Stimulated activated memory B cell treated with anti-CD40 and anti-IgM and Interleukin-4, amounts not matched to agents 10 μg/mL and 1 μg/mL and 100 μg/mL, for 72 hours (primary cell): ENCODE measurements around the gene PARP4.
"Not testable (repeated sequence)": the region's sequence is repeated elsewhere in the genome, so short reads cannot be mapped to it uniquely, and the experiment has no call there.

Source experiments
- ATAC-seq: fragments of 150-1000 bp; cut with Tn5 transposase; 2 replicates; pipeline ENCODE4 v1.10.0; 2021
- H3K27ac Mint-ChIP-seq: one replicate; pipeline ENCODE4 v1.8.0; 2022; ENCODE audit warnings: mild to moderate bottlenecking, mixed read lengths
- H3K27me3 Mint-ChIP-seq: one replicate; pipeline ENCODE4 v1.8.0; 2022; ENCODE audit warnings: mixed read lengths
- H3K36me3 Mint-ChIP-seq: one replicate; pipeline ENCODE4 v1.8.0; 2022; ENCODE audit warnings: mixed read lengths
- H3K4me1 Mint-ChIP-seq: one replicate; pipeline ENCODE4 v1.8.0; 2022; ENCODE audit warnings: mixed read lengths
- H3K4me3 Mint-ChIP-seq: one replicate; pipeline ENCODE4 v1.8.0; 2022; ENCODE audit warnings: mild to moderate bottlenecking, moderate library complexity, mixed read lengths
- H3K9me3 Mint-ChIP-seq: one replicate; pipeline ENCODE4 v1.8.0; 2022; ENCODE audit warnings: mixed read lengths

Gene PARP4

DNA sequence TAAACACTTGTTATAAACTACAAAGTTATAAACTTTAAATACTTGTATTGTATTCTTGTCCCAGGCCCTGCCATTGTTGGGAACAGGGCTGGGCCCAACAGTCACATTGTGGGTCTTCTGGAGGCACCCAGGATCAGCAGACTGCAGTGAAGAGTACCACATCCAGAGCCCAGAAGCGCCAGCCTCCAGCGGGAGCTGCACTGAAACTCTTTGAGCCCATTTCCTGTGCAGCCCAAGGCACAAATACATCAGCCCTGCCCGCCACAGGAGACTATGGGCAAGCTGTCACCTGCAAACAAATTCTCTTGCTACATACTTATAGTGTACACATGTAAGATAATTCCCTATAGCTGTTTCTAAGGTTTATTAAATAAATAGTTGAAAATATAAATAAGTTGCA, 86.5 kb downstream of the PARP4 start:
- peaks cover 74% of the 10 kb centered on the region for H3K36me3 Mint-ChIP-seq

DNA sequence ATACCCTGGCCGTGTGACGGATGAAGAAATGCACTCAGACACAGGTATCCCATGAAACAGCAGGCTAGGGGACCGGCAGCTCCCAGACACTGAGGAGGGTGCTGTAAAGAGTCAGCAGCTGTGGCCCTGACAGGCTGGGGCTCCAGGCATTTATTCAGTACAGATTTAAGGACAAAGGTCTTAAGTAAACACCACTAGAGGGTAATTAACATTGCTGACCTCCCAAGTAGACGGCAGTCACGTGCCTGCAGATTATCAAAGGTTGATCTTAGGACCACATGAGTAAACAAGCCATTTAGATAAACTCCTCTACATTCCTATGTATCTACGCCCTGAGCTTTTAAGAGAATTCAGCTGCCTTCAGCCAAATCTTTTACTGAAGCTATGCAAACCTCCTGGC, 92.9 kb downstream of the PARP4 start:
- H3K36me3 Mint-ChIP-seq = peaks cover 59% of the 10 kb centered on the region

More for the DNA sequence above, 86.5 kb downstream of the PARP4 start:
- not testable (repeated sequence) for H3K27me3 Mint-ChIP-seq, H3K4me3 Mint-ChIP-seq, H3K27ac Mint-ChIP-seq, H3K9me3 Mint-ChIP-seq, ATAC-seq, H3K4me1 Mint-ChIP-seq

DNA sequence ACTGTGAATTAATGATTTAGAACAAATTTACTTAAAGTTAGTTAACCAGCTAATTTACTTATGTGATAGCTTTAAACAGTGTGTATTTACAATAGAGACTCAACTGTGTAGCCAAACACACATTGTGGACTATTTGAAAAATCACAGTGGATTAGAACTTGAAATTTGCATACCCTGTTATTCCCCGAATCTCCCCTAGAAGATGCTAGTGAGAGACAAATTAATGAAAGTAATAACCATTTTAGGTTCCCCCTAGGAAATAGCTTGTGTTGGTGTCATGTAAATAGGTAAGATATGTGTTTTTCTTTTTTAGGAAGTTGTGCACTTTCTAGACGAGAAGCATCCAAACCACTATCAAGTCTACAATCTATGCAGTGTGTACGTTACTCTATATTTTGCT, 104.7 kb downstream of the PARP4 start:
- Mint-ChIP-seq H3K4me3 (no peak overlapping the region), H3K27ac (no peak overlapping the region), H3K36me3 (no peaks in the 10 kb centered on the region), H3K9me3 (no peaks in the 10 kb centered on the region), H3K27me3 (peaks cover 9% of the 10 kb centered on the region), H3K4me1 (no peaks in the 10 kb centered on the region)
- ATAC-seq = no peak

More for the DNA sequence above, 92.9 kb downstream of the PARP4 start:
- not testable (repeated sequence) for H3K27ac Mint-ChIP-seq, H3K9me3 Mint-ChIP-seq, H3K4me3 Mint-ChIP-seq, ATAC-seq, H3K27me3 Mint-ChIP-seq, H3K4me1 Mint-ChIP-seq

DNA sequence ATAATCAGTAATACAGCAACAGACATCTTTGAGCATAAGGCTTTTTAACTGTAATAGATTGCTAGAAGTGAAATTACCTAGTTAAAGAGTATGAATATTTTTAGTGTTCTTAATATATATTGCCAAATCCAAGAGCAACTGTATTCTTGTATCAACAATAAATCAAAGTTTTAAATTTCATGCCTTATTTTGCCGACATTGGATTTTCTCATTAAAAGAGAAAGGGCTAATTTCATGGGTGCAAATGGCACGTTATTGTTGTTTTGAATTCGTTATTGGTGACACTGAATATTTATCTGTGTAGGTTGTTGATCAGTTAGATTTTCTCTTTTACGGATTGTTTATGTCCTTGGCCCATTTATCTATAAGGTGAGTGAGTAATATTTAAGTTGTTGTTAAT, 106.1 kb downstream of the PARP4 start:
- peaks cover 9% of the 10 kb centered on the region for H3K27me3 Mint-ChIP-seq
- H3K4me1 Mint-ChIP-seq = no peaks in the 10 kb centered on the region
- H3K4me3 Mint-ChIP-seq = no peak overlapping the region
- no peaks in the 10 kb centered on the region for H3K36me3 Mint-ChIP-seq
- no peak overlapping the region for H3K27ac Mint-ChIP-seq
- H3K9me3 Mint-ChIP-seq = no peaks in the 10 kb centered on the region
- ATAC-seq = no peak

DNA sequence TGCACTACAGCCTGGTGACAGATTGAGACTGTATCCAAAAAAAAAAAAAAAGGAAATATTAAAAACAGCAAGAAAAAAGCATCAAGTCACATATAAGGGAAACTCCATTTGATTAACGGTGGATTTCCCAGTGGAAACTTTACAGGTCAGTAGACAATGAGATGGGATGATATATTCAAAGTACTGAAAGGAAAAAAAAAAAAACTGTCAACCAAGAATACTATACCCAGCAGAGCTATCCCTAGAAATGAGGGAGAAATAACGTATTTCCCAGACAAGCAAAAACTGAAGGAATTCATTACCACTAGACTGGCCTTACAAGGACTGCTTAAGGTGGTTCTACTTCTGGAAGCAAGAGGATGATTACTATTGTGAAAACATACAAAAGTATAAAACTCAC, 115.8 kb downstream of the PARP4 start:
- Mint-ChIP-seq H3K4me3 (no peak overlapping the region), H3K36me3 (peaks cover 13% of the 10 kb centered on the region), H3K4me1 (no peaks in the 10 kb centered on the region), H3K9me3 (peaks cover 15% of the 10 kb centered on the region), H3K27ac (no peak overlapping the region), H3K27me3 (peaks cover 7% of the 10 kb centered on the region)
- ATAC-seq = no peak

DNA sequence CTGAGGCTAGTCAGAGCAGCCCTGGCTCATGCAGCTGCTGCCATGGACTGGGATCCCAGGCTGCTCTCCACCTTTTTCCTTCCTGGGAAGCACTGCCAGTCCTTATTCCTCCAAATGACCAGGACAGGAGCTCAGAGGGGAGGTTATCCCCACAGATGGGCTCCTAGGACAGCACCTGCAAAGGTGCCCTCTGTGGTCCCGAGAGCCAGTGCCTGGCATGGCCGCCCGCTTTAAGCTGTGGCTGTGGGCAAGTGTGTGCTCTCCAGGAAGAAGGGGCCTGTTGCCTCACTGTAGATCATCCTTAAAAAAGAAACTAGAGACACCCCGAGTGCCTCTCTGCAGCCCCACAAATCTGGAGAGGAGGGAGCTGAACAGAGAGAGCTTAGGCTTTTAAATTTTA, 119.6 kb downstream of the PARP4 start:
- no peak overlapping the region for H3K4me3 Mint-ChIP-seq
- ATAC-seq = no peak
- no peak overlapping the region for H3K27ac Mint-ChIP-seq
- no peaks in the 10 kb centered on the region for H3K4me1 Mint-ChIP-seq
- H3K27me3 Mint-ChIP-seq = peaks cover 20% of the 10 kb centered on the region
- peaks cover 13% of the 10 kb centered on the region for H3K36me3 Mint-ChIP-seq
- H3K9me3 Mint-ChIP-seq = peaks cover 15% of the 10 kb centered on the region

DNA sequence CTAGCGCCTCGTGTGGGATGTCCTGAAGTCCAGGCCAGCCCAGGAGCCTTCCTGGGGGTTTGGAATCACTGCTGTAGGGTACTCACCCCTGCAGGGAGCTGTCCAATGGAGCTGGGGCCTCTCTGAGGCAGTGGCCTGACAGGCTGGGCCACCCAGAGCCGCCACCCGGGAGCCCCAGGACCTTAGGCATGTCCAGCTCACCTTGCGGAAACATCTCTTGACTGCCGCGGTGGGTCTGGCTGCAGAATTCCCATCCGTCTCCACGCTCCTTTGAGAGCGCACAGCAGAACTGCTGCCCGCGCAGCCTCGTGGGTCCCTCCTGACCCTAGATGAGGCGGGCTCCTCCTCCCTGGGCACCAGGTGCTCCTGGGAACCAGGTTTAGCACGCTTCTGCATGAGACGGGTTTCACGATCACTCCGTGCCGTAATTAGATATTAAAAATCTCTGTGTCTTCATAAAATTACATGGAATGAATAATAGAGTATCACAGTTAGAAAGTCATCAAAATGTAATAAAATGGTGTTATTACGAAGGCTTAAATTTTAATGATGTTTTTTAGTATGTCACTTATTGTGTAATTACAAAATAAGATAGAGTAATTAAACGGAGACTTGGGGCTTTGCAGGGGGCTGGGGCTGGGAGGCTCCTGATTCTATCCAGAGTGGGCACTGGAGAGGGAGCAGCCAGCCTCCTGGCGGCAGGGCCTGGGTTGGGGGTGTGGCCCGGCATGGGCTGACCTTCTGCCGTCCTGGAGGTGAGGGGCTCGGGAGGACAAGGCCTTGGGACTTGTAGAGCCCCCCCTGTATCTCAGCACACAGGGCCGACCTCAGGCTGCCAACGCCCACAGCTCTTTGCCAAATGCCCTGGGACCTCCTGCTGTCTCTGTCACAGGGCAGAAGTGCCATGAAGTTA, 120.6 kb downstream of the PARP4 start:
- not testable (repeated sequence) for H3K4me1 Mint-ChIP-seq, H3K4me3 Mint-ChIP-seq, H3K9me3 Mint-ChIP-seq, H3K27ac Mint-ChIP-seq, H3K36me3 Mint-ChIP-seq, ATAC-seq
- H3K27me3 Mint-ChIP-seq = peaks cover 26% of the 10 kb centered on the region

DNA sequence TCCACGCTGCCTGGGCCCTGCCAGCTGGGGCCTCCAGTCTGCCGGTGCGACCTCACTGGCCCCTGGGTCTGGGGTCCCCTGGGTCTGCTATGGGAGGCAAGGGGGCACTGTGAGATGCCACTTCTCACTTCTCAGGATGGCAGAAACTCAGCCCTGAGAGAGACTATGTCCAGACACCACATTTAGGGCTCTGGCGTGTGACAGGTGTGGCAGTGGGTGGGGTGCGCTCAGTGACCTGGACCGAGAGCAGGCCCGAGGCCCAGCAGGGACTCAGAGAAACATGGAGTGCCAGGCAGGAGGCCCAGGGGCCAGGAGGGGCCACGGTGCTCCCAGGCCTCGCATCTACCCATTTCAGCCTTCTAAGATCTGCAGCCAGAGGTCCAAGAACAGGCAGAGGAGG, 121.8 kb downstream of the PARP4 start:
- H3K36me3 Mint-ChIP-seq, H3K9me3 Mint-ChIP-seq, H3K4me1 Mint-ChIP-seq, H3K27ac Mint-ChIP-seq, ATAC-seq, H3K4me3 Mint-ChIP-seq: not testable (repeated sequence)
- peaks cover 36% of the 10 kb centered on the region for H3K27me3 Mint-ChIP-seq

DNA sequence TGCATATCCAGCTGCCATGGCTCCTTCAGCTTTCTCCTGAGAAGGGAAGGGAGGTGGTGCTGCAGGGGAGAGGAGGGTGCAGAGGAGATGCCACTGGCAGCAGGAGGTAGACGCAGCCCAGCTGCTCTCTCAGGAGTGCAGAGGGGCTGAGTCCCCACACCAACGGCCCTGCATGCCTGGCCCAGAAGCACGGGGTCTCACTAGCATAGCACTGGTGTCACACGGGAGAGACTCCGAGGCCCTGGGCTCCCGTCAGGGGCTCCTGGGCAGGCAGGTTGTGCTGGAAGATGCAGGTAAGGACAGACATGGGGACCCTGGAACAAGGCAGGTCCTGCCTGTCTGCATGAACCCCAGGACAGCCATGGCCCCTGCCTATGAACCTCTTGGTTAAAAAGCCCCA, 123.1 kb downstream of the PARP4 start:
- ATAC-seq = no peak
- H3K4me3 Mint-ChIP-seq = no peak overlapping the region
- peaks cover 39% of the 10 kb centered on the region for H3K27me3 Mint-ChIP-seq
- no peak overlapping the region for H3K27ac Mint-ChIP-seq
- H3K9me3 Mint-ChIP-seq = no peaks in the 10 kb centered on the region
- H3K4me1 Mint-ChIP-seq = no peaks in the 10 kb centered on the region
- H3K36me3 Mint-ChIP-seq = no peaks in the 10 kb centered on the region

DNA sequence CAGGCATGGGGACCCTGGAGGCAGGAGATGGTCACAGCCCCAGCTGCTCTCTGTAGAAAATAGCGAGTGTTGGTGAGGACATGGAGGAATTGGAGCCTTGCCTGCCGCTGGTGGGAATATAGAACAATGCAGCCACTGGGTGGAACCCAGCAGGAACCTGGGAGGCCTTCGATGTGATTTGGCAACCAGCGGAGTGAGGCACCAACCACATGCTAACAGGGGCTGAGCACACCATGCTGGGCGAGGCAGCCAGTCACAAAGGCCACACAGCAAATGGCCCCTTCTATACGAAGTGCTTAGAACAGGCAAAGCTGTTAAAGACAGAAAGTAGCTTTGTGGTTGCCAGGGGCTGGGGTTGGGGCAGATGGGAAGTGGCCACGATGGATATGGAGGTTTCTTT, 123.8 kb downstream of the PARP4 start:
- H3K27ac Mint-ChIP-seq, H3K4me1 Mint-ChIP-seq, H3K4me3 Mint-ChIP-seq, H3K36me3 Mint-ChIP-seq, ATAC-seq, H3K9me3 Mint-ChIP-seq: not testable (repeated sequence)
- peaks cover 39% of the 10 kb centered on the region for H3K27me3 Mint-ChIP-seq

DNA sequence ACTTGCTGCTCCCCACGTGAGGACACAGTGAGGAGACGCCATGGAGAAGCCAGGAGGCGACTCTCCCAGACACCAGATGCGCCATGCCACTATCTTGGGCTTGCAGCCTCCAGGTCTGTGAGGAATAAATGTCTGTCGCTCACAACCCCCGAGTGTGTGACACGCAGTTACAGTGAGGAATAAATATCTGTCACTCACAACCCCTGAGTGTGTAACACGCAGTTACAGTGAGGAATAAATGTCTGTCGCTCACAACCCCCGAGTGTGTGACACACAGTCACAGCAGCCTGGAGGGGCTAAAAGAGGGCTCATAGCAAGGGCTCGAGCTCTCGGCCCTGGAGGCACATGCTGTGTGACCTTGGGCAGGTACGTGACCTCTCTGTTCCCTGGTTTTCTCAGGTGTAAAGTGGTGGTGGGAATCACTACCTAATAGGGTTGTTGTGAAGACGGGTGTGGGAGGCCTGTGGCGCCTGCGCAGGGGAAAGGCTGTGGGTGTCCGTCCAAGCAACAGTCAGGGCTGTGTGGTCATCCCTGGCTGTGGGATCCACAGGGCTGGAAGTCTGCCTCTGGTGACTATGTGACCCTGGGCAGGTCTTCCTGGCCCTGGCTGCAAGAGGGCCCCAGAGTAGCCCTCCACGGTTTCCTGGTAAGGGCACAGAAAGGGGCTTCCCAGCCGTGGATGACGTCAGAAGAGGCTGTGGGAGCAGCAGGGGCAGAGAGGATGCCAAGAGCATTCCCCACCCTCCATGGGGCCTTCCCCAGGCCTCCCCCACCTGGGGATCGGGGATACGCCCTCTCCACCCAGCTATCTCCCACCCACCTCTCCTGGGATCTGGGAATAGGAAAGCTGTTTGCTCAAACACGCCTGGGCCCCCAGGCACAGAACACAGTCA, 125.5 kb downstream of the PARP4 start:
- Mint-ChIP-seq H3K27ac (no peak overlapping the region), H3K27me3 (peaks cover 32% of the 10 kb centered on the region), H3K4me1 (no peaks in the 10 kb centered on the region), H3K36me3 (no peaks in the 10 kb centered on the region), H3K9me3 (no peaks in the 10 kb centered on the region), H3K4me3 (no peak overlapping the region)
- ATAC-seq = no peak

DNA sequence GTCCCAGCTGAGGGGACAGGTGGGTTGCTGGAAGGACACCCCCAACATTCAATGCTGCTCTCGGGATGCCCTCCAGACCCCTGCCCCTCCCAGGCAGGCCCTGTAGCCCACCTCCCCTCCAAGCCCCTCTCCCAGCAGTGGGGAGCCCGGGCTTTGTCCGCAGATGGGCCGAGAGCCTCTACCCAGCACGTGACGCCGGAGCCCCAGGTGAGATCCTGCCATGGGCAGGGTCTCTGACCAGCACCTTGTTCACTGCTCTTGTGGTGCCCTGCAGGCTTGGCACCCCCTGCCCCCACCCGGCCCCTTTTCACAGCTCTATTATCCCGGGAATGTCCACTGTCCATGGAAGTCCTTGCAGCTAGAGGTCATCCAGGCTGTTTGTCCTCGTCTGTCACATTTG, 126.7 kb downstream of the PARP4 start:
- H3K27me3 Mint-ChIP-seq = peaks cover 32% of the 10 kb centered on the region
- H3K27ac Mint-ChIP-seq = no peak overlapping the region
- no peak for ATAC-seq
- no peak overlapping the region for H3K4me3 Mint-ChIP-seq
- H3K9me3 Mint-ChIP-seq = no peaks in the 10 kb centered on the region
- no peaks in the 10 kb centered on the region for H3K4me1 Mint-ChIP-seq
- no peaks in the 10 kb centered on the region for H3K36me3 Mint-ChIP-seq

DNA sequence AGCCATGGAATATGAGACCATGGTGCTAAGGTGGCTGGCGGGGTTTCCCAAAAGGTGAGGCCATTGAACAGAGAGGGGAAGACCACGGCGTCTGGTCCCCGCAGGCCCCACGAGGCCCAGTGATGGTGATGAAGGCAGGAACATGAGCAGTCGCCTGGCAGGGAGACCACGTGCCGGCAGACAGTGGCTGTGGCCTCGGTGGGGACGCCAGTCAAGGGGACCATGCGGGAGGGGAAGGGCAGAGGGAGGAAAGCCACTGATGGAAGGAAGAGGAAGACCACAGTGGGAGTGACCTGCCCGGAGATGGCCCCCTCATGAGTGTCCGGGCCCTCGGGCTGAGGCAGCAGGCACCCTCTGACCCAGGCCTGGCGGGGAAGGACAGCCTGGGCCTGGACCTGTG, 127.6 kb downstream of the PARP4 start:
- H3K36me3 Mint-ChIP-seq, H3K4me1 Mint-ChIP-seq, H3K9me3 Mint-ChIP-seq, ATAC-seq, H3K4me3 Mint-ChIP-seq, H3K27ac Mint-ChIP-seq: not testable (repeated sequence)
- peaks cover 32% of the 10 kb centered on the region for H3K27me3 Mint-ChIP-seq

DNA sequence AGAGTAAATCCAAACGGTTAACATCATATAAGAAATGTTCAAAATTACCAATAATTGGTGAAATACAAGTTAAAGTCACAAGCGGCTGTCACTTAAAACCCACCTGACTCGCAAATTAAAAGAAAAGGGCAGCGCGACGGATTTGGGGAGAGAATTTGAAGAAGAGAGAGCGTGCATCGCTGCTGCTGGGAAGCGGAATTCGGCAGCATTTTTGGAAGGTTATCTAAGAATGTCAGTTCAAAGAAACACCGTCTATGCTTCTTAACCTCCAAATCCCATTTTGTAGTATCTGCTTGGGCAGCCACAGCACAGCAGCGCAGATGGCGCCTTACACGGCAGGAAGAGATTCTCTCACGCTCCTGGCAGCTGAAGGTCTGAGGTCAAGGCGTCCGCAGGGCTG, 128.5 kb downstream of the PARP4 start:
- not testable (repeated sequence) for H3K4me3 Mint-ChIP-seq, ATAC-seq, H3K27ac Mint-ChIP-seq, H3K4me1 Mint-ChIP-seq, H3K9me3 Mint-ChIP-seq, H3K36me3 Mint-ChIP-seq
- peaks cover 30% of the 10 kb centered on the region for H3K27me3 Mint-ChIP-seq

DNA sequence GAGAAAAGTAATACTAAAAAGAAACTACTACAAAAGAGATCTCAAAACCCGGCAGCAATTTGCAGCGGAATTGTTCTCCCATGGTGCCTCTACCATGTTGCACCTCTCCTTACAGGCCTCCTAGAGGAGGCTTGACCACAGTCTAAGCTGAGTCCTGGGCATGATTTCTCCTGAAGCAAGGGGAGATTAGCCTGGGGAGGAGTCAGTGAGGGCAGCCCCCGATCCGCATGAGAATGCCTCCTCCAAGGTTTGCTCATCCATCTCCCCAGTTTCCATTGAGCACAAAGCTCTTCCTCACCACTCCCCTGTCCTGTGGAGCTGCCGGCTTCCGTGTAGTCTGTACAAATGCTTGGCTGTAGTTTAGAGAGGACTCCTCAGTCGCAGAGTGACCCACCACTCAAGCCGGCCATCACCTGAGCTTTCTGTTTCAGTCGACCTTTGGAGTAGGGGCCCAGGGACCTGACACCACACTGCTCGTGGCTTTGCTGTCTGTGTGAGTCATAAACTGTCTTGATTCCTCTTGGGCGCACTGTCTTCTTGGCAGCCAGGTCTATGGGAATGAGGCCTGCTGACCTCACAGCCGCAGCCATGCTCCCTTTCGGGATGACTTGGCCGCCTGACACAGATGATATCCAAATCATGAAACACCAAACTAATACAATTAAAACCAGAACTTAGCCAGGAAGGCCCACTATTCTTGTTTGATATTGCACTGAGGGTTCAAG, 130.9 kb downstream of the PARP4 start:
- no peaks in the 10 kb centered on the region for H3K9me3 Mint-ChIP-seq
- H3K27ac Mint-ChIP-seq = no peak overlapping the region
- no peaks in the 10 kb centered on the region for H3K4me1 Mint-ChIP-seq
- ATAC-seq = peak; percentile 17
- H3K36me3 Mint-ChIP-seq = no peaks in the 10 kb centered on the region
- H3K27me3 Mint-ChIP-seq = peaks cover 12% of the 10 kb centered on the region
- no peak overlapping the region for H3K4me3 Mint-ChIP-seq
